Measurements from ENCODE around the gene PLA2G12B.

GRCh38 chr10:72981028-72981881 is 26.6 kb upstream of the PLA2G12B start:
- TF ChIP-seq CTCF (conservative IDR thresholded peaks at IDR 0.05; ENCODE audit: low read depth, low read length) (no peak), EZH2 (IDR thresholded peaks at IDR 0.05; ENCODE audit: borderline replicate concordance, low read depth, low read length, poor library complexity, severe bottlenecking) (no peak)
